8988T (cell line): ENCODE results near the gene ANKRD36.
"Not testable (repeated sequence)": the region's sequence is repeated elsewhere in the genome, so short reads cannot be mapped to it uniquely, and the experiment has no call there.

Experiments
- DNase-seq: peaks from one replicate; pipeline ENCODE4 v3.0.0; 2011

Gene ANKRD36

GRCh38 chr2:97129090-97129489 lies 16.1 kb downstream of the ANKRD36 start:
- DNase-seq = not testable (repeated sequence)

GRCh38 chr2:97144016-97144415 lies 31.1 kb downstream of the ANKRD36 start:
- not testable (repeated sequence) for DNase-seq

GRCh38 chr2:97166548-97166947 lies 53.6 kb downstream of the ANKRD36 start:
- not testable (repeated sequence) for DNase-seq

GRCh38 chr2:97167938-97168337 lies 55.0 kb downstream of the ANKRD36 start:
- not testable (repeated sequence) for DNase-seq

- DNase-seq = not testable (repeated sequence)
Measured at GRCh38 chr2:97168583-97168982, 55.6 kb downstream of the ANKRD36 start.

- DNase-seq = not testable (repeated sequence)
Measured at GRCh38 chr2:97180391-97180790, 67.4 kb downstream of the ANKRD36 start.

- not testable (repeated sequence) for DNase-seq
Measured at GRCh38 chr2:97195349-97195748, 82.4 kb downstream of the ANKRD36 start.

- not testable (repeated sequence) for DNase-seq
Measured at GRCh38 chr2:97197251-97197650, 84.3 kb downstream of the ANKRD36 start.

- DNase-seq = not testable (repeated sequence)
Measured at GRCh38 chr2:97200887-97201286, 87.9 kb downstream of the ANKRD36 start.

- DNase-seq = not testable (repeated sequence)
Measured at GRCh38 chr2:97202643-97203250, 89.8 kb downstream of the ANKRD36 start.

GRCh38 chr2:97210325-97210724 lies 97.4 kb downstream of the ANKRD36 start:
- DNase-seq = no peak

GRCh38 chr2:97215025-97215424 lies 102.1 kb downstream of the ANKRD36 start:
- not testable (repeated sequence) for DNase-seq

GRCh38 chr2:97230848-97231585 lies 118.1 kb downstream of the ANKRD36 start:
- DNase-seq = not testable (repeated sequence)

- not testable (repeated sequence) for DNase-seq
Measured at GRCh38 chr2:97232981-97233380, 120.0 kb downstream of the ANKRD36 start.

GRCh38 chr2:97233660-97234295 lies 120.8 kb downstream of the ANKRD36 start:
- not testable (repeated sequence) for DNase-seq

- not testable (repeated sequence) for DNase-seq
Measured at GRCh38 chr2:97261192-97261591, 148.2 kb downstream of the ANKRD36 start.

GRCh38 chr2:97266449-97266848 lies 153.5 kb downstream of the ANKRD36 start:
- not testable (repeated sequence) for DNase-seq

- no peak for DNase-seq
Measured at GRCh38 chr2:97267411-97268074, 154.6 kb downstream of the ANKRD36 start.

- not testable (repeated sequence) for DNase-seq
Measured at GRCh38 chr2:97268075-97268591, 155.2 kb downstream of the ANKRD36 start.

- not testable (repeated sequence) for DNase-seq
Measured at GRCh38 chr2:97276232-97276798, 163.4 kb downstream of the ANKRD36 start.

- DNase-seq = not testable (repeated sequence)
Measured at GRCh38 chr2:97285187-97285586, 172.2 kb downstream of the ANKRD36 start.

- DNase-seq = not testable (repeated sequence)
Measured at GRCh38 chr2:97293687-97294086, 180.7 kb downstream of the ANKRD36 start.
